GM19395 (cell line): Measurements from ENCODE around the gene PROM2.

Experiments used
- ATAC-seq: cut with Tn5 transposase; IDR thresholded peaks from one replicate; pipeline ENCODE4 v1.9.1; 2021; ENCODE audit warnings: mild to moderate bottlenecking, moderate library complexity; ENCODE audit not compliant: unreplicated experiment

The PROM2 gene

DNA sequence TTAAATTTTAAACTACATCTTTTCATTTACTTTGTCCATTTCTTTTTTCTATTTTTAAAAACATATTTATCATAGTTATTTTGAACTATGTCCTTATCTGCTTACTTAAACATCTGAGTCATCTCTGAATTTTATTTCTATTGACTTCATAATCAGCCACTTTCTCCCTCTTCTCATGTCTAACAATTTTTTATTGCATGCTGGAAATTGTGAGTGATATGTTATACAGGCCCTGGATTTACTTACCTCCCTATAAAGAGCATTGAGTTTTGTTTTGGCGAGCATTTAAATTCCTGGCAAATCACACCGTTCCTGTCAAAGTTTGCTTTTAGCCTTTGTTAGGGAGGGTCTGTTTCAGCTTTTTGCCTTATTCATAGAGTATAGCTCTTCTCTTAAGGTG lies 62.2 kb downstream of the PROM2 start:
- no peak for ATAC-seq

DNA sequence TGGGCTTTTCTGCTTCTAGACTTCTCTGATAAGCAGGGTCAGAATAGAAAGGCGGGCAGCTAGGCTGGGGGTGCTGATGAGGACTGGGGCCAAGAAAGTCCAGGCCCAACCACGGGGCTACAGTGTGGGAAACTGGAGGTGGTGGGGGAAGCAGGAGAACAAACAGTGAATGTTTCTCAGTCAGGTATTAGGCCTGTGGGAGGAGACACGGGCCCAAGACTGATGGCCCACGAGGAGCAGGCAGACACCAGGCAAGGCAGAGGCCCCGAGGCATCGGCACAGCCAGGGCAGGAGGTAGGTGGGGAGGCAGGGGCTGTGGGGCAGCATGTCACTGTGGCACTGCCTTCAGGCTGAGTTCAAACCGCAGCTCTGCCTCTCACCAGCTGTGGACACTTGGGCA lies 63.6 kb downstream of the PROM2 start:
- no peak for ATAC-seq
